GM12865 (cell line): ENCODE results near the gene DPEP2.
"Not testable (repeated sequence)": the region's sequence is repeated elsewhere in the genome, so short reads cannot be mapped to it uniquely, and the experiment has no call there.

Experiments
- DNase-seq: peaks from one replicate; pipeline ENCODE4 v3.0.0; 2010; ENCODE audit warnings: low read depth
- H3K4me3 ChIP-seq: 2 replicates; pipeline ENCODE4 v1.5.1; 2011; ENCODE audit warnings: mild to moderate bottlenecking, low read depth, low read length, control low read depth
- TF ChIP-seq, protein P1 (sequence below): IDR thresholded peaks from 2 replicates; pipeline ENCODE4 v1.5.1; 2011; ENCODE audit warnings: low read length, control low read depth, low read depth, inconsistent platforms; ENCODE audit not compliant: insufficient read depth; ENCODE audit errors: missing control alignments

Gene DPEP2

DNA sequence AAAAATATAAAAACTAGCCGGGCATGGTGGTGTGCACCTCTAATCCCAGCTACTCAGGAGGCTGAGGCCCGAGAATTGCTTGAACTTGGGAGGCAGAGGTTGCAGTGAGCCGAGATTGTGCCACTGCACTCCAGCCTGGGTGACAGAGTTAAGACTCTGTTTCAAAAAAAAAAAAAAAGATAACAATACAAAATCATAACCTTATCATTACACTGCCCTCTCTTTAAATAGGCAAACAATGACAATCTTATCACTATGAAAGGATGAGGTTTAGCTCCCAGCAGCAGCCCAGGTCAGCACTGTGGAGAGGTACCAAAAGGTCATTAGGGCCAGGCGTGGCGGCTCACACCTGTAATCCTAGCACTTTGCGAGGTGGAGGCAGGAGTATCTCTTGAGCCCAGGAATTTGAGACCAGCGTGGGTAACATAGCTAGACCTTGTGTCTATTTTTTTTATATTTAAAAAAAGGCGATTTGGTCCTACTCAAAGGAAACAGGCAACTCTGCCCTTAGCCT is 19.9 kb upstream of the DPEP2 start:
- TF ChIP-seq, protein P1, sequence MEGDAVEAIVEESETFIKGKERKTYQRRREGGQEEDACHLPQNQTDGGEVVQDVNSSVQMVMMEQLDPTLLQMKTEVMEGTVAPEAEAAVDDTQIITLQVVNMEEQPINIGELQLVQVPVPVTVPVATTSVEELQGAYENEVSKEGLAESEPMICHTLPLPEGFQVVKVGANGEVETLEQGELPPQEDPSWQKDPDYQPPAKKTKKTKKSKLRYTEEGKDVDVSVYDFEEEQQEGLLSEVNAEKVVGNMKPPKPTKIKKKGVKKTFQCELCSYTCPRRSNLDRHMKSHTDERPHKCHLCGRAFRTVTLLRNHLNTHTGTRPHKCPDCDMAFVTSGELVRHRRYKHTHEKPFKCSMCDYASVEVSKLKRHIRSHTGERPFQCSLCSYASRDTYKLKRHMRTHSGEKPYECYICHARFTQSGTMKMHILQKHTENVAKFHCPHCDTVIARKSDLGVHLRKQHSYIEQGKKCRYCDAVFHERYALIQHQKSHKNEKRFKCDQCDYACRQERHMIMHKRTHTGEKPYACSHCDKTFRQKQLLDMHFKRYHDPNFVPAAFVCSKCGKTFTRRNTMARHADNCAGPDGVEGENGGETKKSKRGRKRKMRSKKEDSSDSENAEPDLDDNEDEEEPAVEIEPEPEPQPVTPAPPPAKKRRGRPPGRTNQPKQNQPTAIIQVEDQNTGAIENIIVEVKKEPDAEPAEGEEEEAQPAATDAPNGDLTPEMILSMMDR: no peak
- no peak for DNase-seq
- H3K4me3 ChIP-seq: no peak overlapping the region

DNA sequence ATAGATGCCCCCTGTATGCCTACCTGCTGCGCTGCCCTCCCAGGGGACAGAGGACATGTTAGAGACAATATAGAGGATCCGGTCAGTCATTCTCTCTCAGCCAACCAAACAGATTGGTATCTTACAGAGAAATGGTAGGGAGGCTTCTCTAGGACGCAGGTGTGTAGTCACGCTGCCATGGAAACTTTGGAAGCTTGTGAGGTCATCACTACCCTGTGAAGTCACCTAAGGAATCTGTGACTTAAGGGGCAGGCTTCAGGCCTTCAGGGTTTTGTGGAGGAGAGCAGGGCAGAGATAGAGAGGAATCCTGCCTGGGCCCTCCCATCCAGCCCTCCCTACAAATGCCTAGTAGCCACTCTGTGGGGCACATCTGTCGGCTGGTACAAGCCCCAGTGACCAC is 16.4 kb upstream of the DPEP2 start, which contains the start of gene DPEP2NB:
DPEP2NB (minus strand) TSS at position 231 of the 400 bp plus-strand sequence; CDS start at position 90, 141 bp downstream.
- no peak within 1 kb of the TSS for H3K4me3 ChIP-seq
- TF ChIP-seq, protein P1: no peak
- DNase-seq: no peak

DNA sequence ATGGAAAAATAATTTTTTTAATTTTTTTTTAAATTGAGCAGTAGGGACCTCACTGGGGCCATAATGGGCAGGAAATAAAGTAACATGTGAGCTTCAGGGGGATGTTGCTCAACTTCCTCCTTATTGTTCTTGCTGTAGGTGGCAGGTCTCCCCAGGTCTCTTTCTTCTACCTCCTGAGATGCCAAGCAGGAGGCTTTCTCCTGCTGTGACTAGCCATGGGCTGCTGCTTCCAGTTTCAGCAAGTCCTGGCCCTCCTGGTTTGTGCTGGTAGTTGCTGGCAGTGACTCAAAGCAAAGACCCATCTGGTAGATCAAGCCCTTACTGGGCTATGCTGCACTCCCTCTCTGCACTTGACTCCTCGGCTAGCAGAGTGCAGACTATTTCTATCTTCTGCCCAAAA is 14.2 kb upstream of the DPEP2 start:
- DNase-seq: no peak
- TF ChIP-seq, protein P1: no peak
- no peak overlapping the region for H3K4me3 ChIP-seq

DNA sequence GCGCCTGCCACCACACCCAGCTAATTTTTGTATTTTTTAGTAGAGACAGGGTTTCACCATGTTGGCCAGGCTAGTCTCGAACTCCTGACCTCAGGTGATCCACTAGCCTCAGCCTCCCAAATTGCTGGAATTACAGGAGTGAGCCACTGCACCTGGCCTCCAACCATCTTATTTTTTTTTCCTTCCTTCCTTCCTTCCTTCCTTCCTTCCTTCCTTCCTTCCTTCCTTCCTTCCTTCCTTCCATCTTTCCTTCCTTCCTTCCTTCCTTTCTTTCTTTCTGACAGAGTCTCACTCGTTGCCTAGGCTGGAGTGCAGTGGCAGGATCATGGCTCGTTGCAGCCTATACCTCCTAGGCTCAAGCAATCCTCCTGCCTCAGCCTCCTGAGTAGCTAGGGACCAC is 10.6 kb upstream of the DPEP2 start:
- not testable (repeated sequence) for DNase-seq, H3K4me3 ChIP-seq

DNA sequence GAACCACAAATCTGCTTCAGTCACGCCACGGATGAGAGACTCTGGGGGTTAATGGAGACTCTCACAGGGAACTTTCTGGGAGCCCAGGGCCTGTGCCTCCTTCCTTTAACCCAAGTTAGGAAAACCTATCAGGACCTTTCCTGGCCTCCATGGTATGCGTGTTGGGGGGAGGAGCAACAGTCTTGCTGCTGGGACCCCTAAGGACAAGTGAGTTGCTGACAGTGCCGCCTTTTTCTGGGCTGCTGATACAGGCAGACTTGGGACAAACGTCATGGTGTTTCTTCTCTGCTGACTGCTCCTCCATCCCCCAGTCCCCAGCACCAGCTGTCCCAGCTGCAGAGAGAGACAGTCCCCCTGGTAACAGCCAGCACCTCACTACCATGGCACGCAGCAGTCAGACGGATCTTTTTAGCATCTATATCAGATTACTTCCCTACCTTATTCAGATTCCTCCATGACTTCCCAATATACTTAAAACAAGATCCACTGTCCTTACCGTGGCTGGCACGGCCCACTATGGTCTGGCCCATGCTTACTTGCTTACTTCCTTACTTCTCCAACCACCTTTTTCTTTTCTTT is 10.0 kb upstream of the DPEP2 start:
- no peak overlapping the region for H3K4me3 ChIP-seq
- DNase-seq: no peak
- TF ChIP-seq, protein P1: no peak

DNA sequence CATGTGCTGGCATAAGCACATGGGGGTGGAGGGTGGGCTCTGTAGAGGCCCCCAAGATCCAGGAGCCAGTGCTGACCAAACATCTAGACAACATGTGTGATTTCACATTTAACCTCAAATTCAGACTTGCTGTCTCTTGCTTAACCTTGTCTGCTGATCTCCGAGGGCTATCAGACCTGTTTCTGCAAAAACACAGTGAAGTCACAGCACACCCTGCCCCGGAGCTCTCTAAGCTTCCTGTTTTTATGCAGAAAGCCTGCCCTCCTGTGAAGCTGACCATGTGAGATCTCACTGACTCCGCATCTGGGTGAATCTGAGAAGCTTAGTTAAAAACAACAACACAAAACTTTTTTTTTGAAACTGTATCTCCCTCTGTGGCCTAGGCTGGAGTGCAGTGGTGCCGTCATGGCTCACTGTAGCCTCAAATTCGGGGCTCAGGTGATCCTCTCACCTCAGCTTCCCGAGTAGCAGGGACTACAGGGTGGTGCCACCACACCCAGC is 6.6 kb upstream of the DPEP2 start:
- TF ChIP-seq, protein P1: no peak
- peak; percentile 75 for DNase-seq
- no peak overlapping the region for H3K4me3 ChIP-seq

DNA sequence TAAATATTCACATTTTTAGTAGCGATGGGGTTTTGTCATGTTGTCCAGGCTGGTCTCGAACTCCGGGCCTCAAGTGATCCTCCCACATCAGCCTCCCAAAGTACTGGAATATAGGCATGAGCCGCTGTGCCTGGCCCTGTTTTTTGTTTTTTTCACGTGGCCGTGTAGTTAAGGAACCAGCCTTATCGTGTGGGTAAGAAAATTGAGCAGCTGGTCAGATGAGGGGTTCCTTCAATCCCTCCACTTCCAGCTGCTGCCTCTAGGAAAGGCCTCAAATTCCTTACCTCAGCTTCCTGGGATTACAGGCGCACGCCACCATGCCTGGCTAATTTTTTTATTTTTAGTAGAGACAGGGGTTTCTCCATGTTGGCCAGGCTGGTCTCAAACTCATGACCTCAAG is 5.9 kb upstream of the DPEP2 start:
- no peak overlapping the region for H3K4me3 ChIP-seq
- TF ChIP-seq, protein P1: no peak
- no peak for DNase-seq
